B cell (primary cell): ENCODE data around the gene VAV3. TPM values are rescaled to one million over a fixed set of nuclear protein-coding genes. Genes with fewer than 3 reads are reported as not detected.

Experiments used
- ATAC-seq: fragments of 200-7000 bp; cut with Tn5 transposase; one replicate; pipeline ENCODE4 v1.10.0; 2021; ENCODE audit warnings: low read depth, mild to moderate bottlenecking, moderate number of reproducible peaks, moderate library complexity
- CTCF ChIA-PET: fragments of 350-600 bp; sonication (Branson Sonifier 250); formaldehyde crosslinking; loops from one replicate; lab custom pipeline; 2021; ENCODE audit warnings: antibody characterized with exemption, inconsistent platforms; lab: Charles Lee
- POLR2A ChIA-PET: fragments of 350-600 bp; sonication (Branson Sonifier 250); formaldehyde crosslinking; loops from one replicate; lab custom pipeline; 2021; ENCODE audit warnings: antibody characterized with exemption; lab: Charles Lee
- DNase-seq: peaks from one replicate; pipeline ENCODE4 v3.0.0; 2013
- H2AFZ ChIP-seq: 2 replicates; pipeline ENCODE4 v1.6.1; 2012; ENCODE audit warnings: mild to moderate bottlenecking, low read depth, low read length; ENCODE audit not compliant: insufficient read depth, poor library complexity, severe bottlenecking
- H3K27ac ChIP-seq, 2 donors: 1 replicate in 1 of 2; 2 replicates in 1 of 2; pipeline ENCODE4 v1.5.1; 2012 to 2013; ENCODE audit warnings: low read length in 2 of 2, mild to moderate bottlenecking in 2 of 2, moderate library complexity in 1 of 2
- H3K27me3 ChIP-seq, 4 experiments: fragments of 200-600 bp in 1 of 4; sonication (generic) in 1 of 4; replicated peaks in 1 of 4; 1 replicate in 2 of 4; 2 replicates in 2 of 4; pipeline versions ENCODE4 v1.6.1 to v1.7.0; 2013 to 2016; ENCODE audit warnings: low read length in 3 of 4, mild to moderate bottlenecking in 2 of 4, mixed read lengths in 1 of 4, moderate library complexity in 1 of 4; ENCODE audit not compliant: insufficient read depth in 4 of 4, control insufficient read depth in 3 of 4; ENCODE audit errors: control extremely low read depth in 1 of 4
- H3K36me3 ChIP-seq, 2 experiments: replicated peaks in 1 of 2; 1 replicate in 1 of 2; 2 replicates in 1 of 2; pipeline versions ENCODE4 v1.6.1 to v1.7.1; 2013; ENCODE audit warnings: low read length in 1 of 2; ENCODE audit not compliant: insufficient read depth in 2 of 2, control insufficient read depth in 1 of 2; ENCODE audit errors: control extremely low read depth in 1 of 2, extremely low read depth in 1 of 2
- H3K4me1 ChIP-seq, 2 donors: fragments of 200-600 bp in 1 of 2; sonication (generic) in 1 of 2; 1 replicate in 1 of 2; 2 replicates in 1 of 2; pipeline versions ENCODE4 v1.5.1 to v1.6.1; 2013 to 2017; ENCODE audit warnings: low read length in 2 of 2; ENCODE audit not compliant: control insufficient read depth in 2 of 2, insufficient read depth in 2 of 2
- H3K4me2 ChIP-seq: replicated peaks from 2 replicates; pipeline ENCODE3; 2012; ENCODE audit warnings: mild to moderate bottlenecking, low read depth, low read length; ENCODE audit not compliant: poor library complexity, severe bottlenecking
- H3K4me3 ChIP-seq, 5 experiments: fragments of 200-600 bp in 1 of 5; sonication (generic) in 1 of 5; 1 replicate in 3 of 5; 2 replicates in 2 of 5; pipeline versions ENCODE4 v1.5.1 to v1.7.0; 2011 to 2016; ENCODE audit warnings: low read length in 4 of 5, mild to moderate bottlenecking in 4 of 5, low read depth in 2 of 5, control low read depth in 1 of 5, moderate library complexity in 1 of 5; ENCODE audit not compliant: insufficient read depth in 1 of 5; ENCODE audit errors: control extremely low read depth in 1 of 5, extremely low read depth in 1 of 5
- H3K79me2 ChIP-seq: fragments of 200-600 bp; sonication (generic); one replicate; pipeline ENCODE4 v1.6.0; 2016; ENCODE audit warnings: low read length; ENCODE audit not compliant: control insufficient read depth, insufficient read depth
- H3K9ac ChIP-seq: fragments of 200-600 bp; sonication (generic); 2 replicates; pipeline ENCODE4 v1.6.1; 2017; ENCODE audit warnings: mild to moderate bottlenecking, low read length, moderate library complexity
- H3K9me3 ChIP-seq, 3 donors: one replicate each; pipeline versions ENCODE4 v1.6.1 to v1.7.1; 2013; ENCODE audit warnings: low read length in 2 of 3; ENCODE audit not compliant: control insufficient read depth in 2 of 3, insufficient read depth in 1 of 3; ENCODE audit errors: control extremely low read depth in 1 of 3
- H4K20me1 ChIP-seq: 2 replicates; pipeline ENCODE4 v1.6.0; 2012; ENCODE audit warnings: mild to moderate bottlenecking, low read length; ENCODE audit not compliant: insufficient read depth, control insufficient read depth, poor library complexity, severe bottlenecking
- H3K27ac Mint-ChIP-seq: one replicate; pipeline ENCODE4 v1.8.0; 2021; ENCODE audit warnings: mixed read lengths
- H3K27me3 Mint-ChIP-seq: one replicate; pipeline ENCODE4 v1.8.0; 2021; ENCODE audit warnings: mixed read lengths
- H3K4me1 Mint-ChIP-seq: one replicate; pipeline ENCODE4 v1.8.0; 2021; ENCODE audit warnings: mixed read lengths
- H3K4me3 Mint-ChIP-seq: one replicate; pipeline ENCODE4 v1.8.0; 2021; ENCODE audit warnings: mixed read lengths
- H3K9me3 Mint-ChIP-seq: one replicate; pipeline ENCODE4 v1.8.0; 2022; ENCODE audit warnings: mixed read lengths; ENCODE audit not compliant: insufficient read depth
- CTCF ChIP-seq: fragments of 200-600 bp; IDR thresholded peaks from one replicate; pipeline ENCODE4 v1.8.0; 2022; ENCODE audit warnings: antibody characterized with exemption, mild to moderate bottlenecking
- EZH2 ChIP-seq: IDR thresholded peaks from 2 replicates; pipeline ENCODE4 v1.6.1; 2012; ENCODE audit warnings: borderline replicate concordance, low read depth, mild to moderate bottlenecking, moderate library complexity, low read length; ENCODE audit not compliant: insufficient read depth, poor library complexity, severe bottlenecking
- WGBS: methylation state at CpG from one replicate; pipeline ENCODE4 v1.1.5; 2013; ENCODE audit warnings: missing lambda C conversion rate; ENCODE audit not compliant: insufficient coverage; 5-methylcytosine and 5-hydroxymethylcytosine counted together
- intact Hi-C: fragments of 100-400 bp; cut with micrococcal nuclease; formaldehyde crosslinking; loops from one replicate; pipeline ENCODE4 v1.10.0; 2022
- polyA plus RNA-seq: library from polyadenylated mRNA; depleted of rRNA; stranded (reverse); fragments of >200 nt; gene quantifications from 2 replicates; pipeline ENCODE4 v1.2.3, GENCODE V29; 2012
- total RNA-seq, 2 donors: library from RNA; stranded (reverse); fragments of 120-200 nt in 1 of 2; gene quantifications; 1 replicate in 1 of 2; 2 replicates in 1 of 2; pipeline versions ENCODE4 v1.2.3 to v1.2.4, GENCODE V29; 2013 to 2022

Gene VAV3
- total and polyA plus RNA-seq, 2 donors (not counting 1 experiment from before 2014, with no cell fraction given) = 14.8 to 32.5 TPM

GRCh38 chr1:107954126-107954525 lies 10.9 kb downstream of the VAV3 start:
- no peak overlapping the region for H3K4me3 ChIP-seq
- TF ChIP-seq CTCF (no peak), EZH2 (no peak)
- H3K4me1 Mint-ChIP-seq = peaks cover 48% of the 10 kb centered on the region
- H3K4me2 ChIP-seq = no peak overlapping the region
- no peak for DNase-seq
- H3K36me3 ChIP-seq = no peaks in the 10 kb centered on the region
- no peaks in the 10 kb centered on the region for H3K9me3 ChIP-seq
- peaks cover 95% of the 10 kb centered on the region for H3K79me2 ChIP-seq
- CTCF ChIA-PET = interaction anchor here (2.6 kb wide), 1 partner anchor 171 kb away, joined by 6 read pairs; no protein-coding TSS in a partner anchor
- H3K9me3 Mint-ChIP-seq = no peaks in the 10 kb centered on the region
- peaks cover 62 to 82% of the 10 kb centered on the region in 2 donors for H3K4me1 ChIP-seq
- H3K27ac Mint-ChIP-seq = no peak overlapping the region
- no peak for ATAC-seq
- intact Hi-C loops = no loop called here
- no peak overlapping the region for H2AFZ ChIP-seq
- no peaks in the 10 kb centered on the region for H3K27me3 ChIP-seq
- H3K27ac ChIP-seq = no peak overlapping the region
- POLR2A ChIA-PET = no interaction called here
- H3K4me3 Mint-ChIP-seq = no peak overlapping the region
- no peak overlapping the region for H3K9ac ChIP-seq
- peaks cover 3% of the 10 kb centered on the region for H4K20me1 ChIP-seq
- no peaks in the 10 kb centered on the region for H3K27me3 Mint-ChIP-seq

GRCh38 chr1:107953556-107953955 lies 11.4 kb downstream of the VAV3 start:
- WGBS = 100% methylated on average over 1 of the region's 3 CpGs
- ATAC-seq = no peak
- POLR2A ChIA-PET = no interaction called here
- H3K27ac ChIP-seq = peak overlapping the region in 1 of 2 donors; percentile 55
- peaks cover 59 to 87% of the 10 kb centered on the region in 2 donors for H3K4me1 ChIP-seq
- peaks cover 8% of the 10 kb centered on the region for H4K20me1 ChIP-seq
- no peaks in the 10 kb centered on the region for H3K36me3 ChIP-seq
- H3K9me3 Mint-ChIP-seq = no peaks in the 10 kb centered on the region
- H3K4me3 ChIP-seq = no peak overlapping the region
- no peaks in the 10 kb centered on the region for H3K27me3 ChIP-seq
- CTCF ChIA-PET = interaction anchor here (2.6 kb wide), 1 partner anchor 171 kb away, joined by 6 read pairs; no protein-coding TSS in a partner anchor
- TF ChIP-seq EZH2 (no peak), CTCF (no peak)
- no peak overlapping the region for H2AFZ ChIP-seq
- H3K9me3 ChIP-seq = no peaks in the 10 kb centered on the region
- H3K79me2 ChIP-seq = peaks cover 95% of the 10 kb centered on the region
- peaks cover 47% of the 10 kb centered on the region for H3K4me1 Mint-ChIP-seq
- H3K4me2 ChIP-seq = peak overlapping the region; percentile 6
- intact Hi-C loops = no loop called here
- H3K9ac ChIP-seq = no peak overlapping the region
- peak overlapping the region; percentile 10 for H3K27ac Mint-ChIP-seq
- H3K4me3 Mint-ChIP-seq = peak overlapping the region; percentile 13
- no peak for DNase-seq
- H3K27me3 Mint-ChIP-seq = no peaks in the 10 kb centered on the region
